Spleen (tissue), 11 donors: ENCODE measurements around the gene DNAJC3. TPM values are rescaled to one million over a fixed set of nuclear protein-coding genes. Genes with fewer than 3 reads are reported as not detected.

Experiments
- DNase-seq: peaks from one replicate; pipeline ENCODE4 v3.0.0-alpha.2; 2020
- H3K27ac ChIP-seq, 8 donors: fragments of 200-600 bp; sonication (generic) in 7 of 8; 1 replicate in 4 of 8; 2 replicates in 4 of 8; pipeline versions ENCODE4 v1.5.0 to v1.8.0; 2016 to 2021; ENCODE audit warnings: inconsistent platforms in 4 of 8, mild to moderate bottlenecking in 4 of 8, moderate library complexity in 1 of 8
- H3K27me3 ChIP-seq, 7 donors: fragments of 200-600 bp; sonication (generic) in 6 of 7; replicated peaks in 1 of 7; 1 replicate in 4 of 7; 2 replicates in 3 of 7; pipeline versions ENCODE4 v1.5.0 to v1.8.0; 2016 to 2021; ENCODE audit warnings: inconsistent platforms in 3 of 7, mild to moderate bottlenecking in 1 of 7
- H3K36me3 ChIP-seq, 6 donors: fragments of 200-600 bp; sonication (generic) in 5 of 6; 1 replicate in 4 of 6; 2 replicates in 2 of 6; pipeline versions ENCODE4 v1.5.0 to v1.8.0; 2016 to 2021; ENCODE audit warnings: inconsistent platforms in 2 of 6
- H3K4me1 ChIP-seq, 6 donors: fragments of 200-600 bp; sonication (generic) in 5 of 6; 1 replicate in 3 of 6; 2 replicates in 3 of 6; pipeline versions ENCODE4 v1.5.0 to v1.8.0; 2016 to 2021; ENCODE audit warnings: inconsistent platforms in 3 of 6
- H3K4me3 ChIP-seq, 8 donors: fragments of 200-600 bp; sonication (generic) in 7 of 8; 1 replicate in 4 of 8; 2 replicates in 4 of 8; pipeline versions ENCODE4 v1.5.0 to v1.8.0; 2016 to 2021; ENCODE audit warnings: inconsistent platforms in 4 of 8, mild to moderate bottlenecking in 4 of 8, moderate library complexity in 2 of 8
- H3K9me3 ChIP-seq, 8 donors: fragments of 200-600 bp; sonication (generic) in 7 of 8; 1 replicate in 4 of 8; 2 replicates in 4 of 8; pipeline versions ENCODE4 v1.5.0 to v1.8.0; 2016 to 2021; ENCODE audit warnings: inconsistent platforms in 4 of 8
- CTCF ChIP-seq, 11 experiments: fragments of 200-600 bp in 7 of 11; fragments of 450-650 bp in 4 of 11; sonication (generic) in 4 of 11; IDR thresholded peaks in 8 of 11; conservative IDR thresholded peaks in 3 of 11; 1 replicate in 7 of 11; 2 replicates in 4 of 11; pipeline versions ENCODE4 v1.4.0 to v1.8.0; 2016 to 2021; ENCODE audit warnings: antibody characterized with exemption in 11 of 11, inconsistent platforms in 4 of 11, mild to moderate bottlenecking in 1 of 11
- POLR2A ChIP-seq, 3 donors: fragments of 450-650 bp; IDR thresholded peaks; one replicate each; pipeline ENCODE4 v1.5.1; 2017; ENCODE audit warnings: antibody characterized with exemption in 3 of 3, mild to moderate bottlenecking in 1 of 3
- POLR2AphosphoS5 ChIP-seq, 3 donors: sonication (generic); formaldehyde crosslinking; IDR thresholded peaks; one replicate each; pipeline ENCODE4 v1.5.1; 2017; ENCODE audit warnings: antibody characterized with exemption in 3 of 3
- WGBS, 5 donors: extraction: QIAGEN DNeasy Blood & Tissue Kit in 3 of 5; methylation state at CpG; one replicate each; pipeline versions ENCODE4 v1.1.5 to v1.1.7; 2013 to 2018; 5-methylcytosine and 5-hydroxymethylcytosine counted together
- intact Hi-C: fragments of 100-400 bp; cut with DNase I; formaldehyde crosslinking; loops from one replicate; pipeline ENCODE4 v1.15.0; 2023; ENCODE audit warnings: low total_unique reads
- polyA plus RNA-seq, 3 donors: library from polyadenylated mRNA; stranded (reverse); fragments of 200-250 nt; gene quantifications; one replicate each; pipeline ENCODE4 v1.2.1, GENCODE V29; 2013
- total RNA-seq, 7 donors: library from RNA; depleted of rRNA in 3 of 7; stranded (reverse); fragments of >200 nt in 3 of 7; fragmentation: NEBNext Ultra II Directional in 4 of 7; extraction: Animal tissue kit (Norgen Biotek cat#: 25700) in 4 of 7; gene quantifications; one replicate each; pipeline versions ENCODE4 v1.1.0 to v1.2.1, GENCODE V29; 2016 to 2021
- donor health status: healthy with polysubstance abuse.
- donor health status: DM: no; HTN: no; CAD: no; lungs with moderate emphysema.
- donor health status: DM: no; HTN: no; CAD: no.
- donor health status: Bipolar disorder and iron deficiency.
- donor health status: healthy.
- donor health status: DM: no; HTN: no; CAD: no.
- donor health status: DM: yes; HTN: yes; CAD: no.

The DNAJC3 gene
- total and polyA plus RNA-seq, 10 donors, result 5.0 to 56.8 (median 45.0) TPM

- intact Hi-C loops, result no loop called here
- no peaks in the 10 kb centered on the region for H3K9me3 ChIP-seq
- DNase-seq, result no peak
- 92 to 98% (median 93%) methylated on average over 6 of the region's 6 CpGs for WGBS, 5 donors
- H3K27ac ChIP-seq, result no peak overlapping the region
- no peak for TF ChIP-seq POLR2A (IDR thresholded peaks at IDR 0.05)
- TF ChIP-seq CTCF (IDR thresholded peaks at IDR 0.05 in 8 of 11, conservative IDR thresholded peaks at IDR 0.05 in 3 of 11), result no peak
- no peak for TF ChIP-seq POLR2AphosphoS5 (IDR thresholded peaks at IDR 0.05)
- no peak overlapping the region for H3K4me3 ChIP-seq
- no peaks in the 10 kb centered on the region for H3K36me3 ChIP-seq
- H3K27me3 ChIP-seq, result no peaks in the 10 kb centered on the region
- H3K4me1 ChIP-seq, result peaks cover 0 to 43% (median 12%) of the 10 kb centered on the region in 6 donors
Measured at GRCh38 chr13:95697052-95697680, 20.2 kb downstream of the DNAJC3 start.

GRCh38 chr13:95698047-95698749 is 21.3 kb downstream of the DNAJC3 start:
- H3K4me1 ChIP-seq, result peaks cover 0 to 54% (median 18%) of the 10 kb centered on the region in 6 donors
- DNase-seq, result no peak
- intact Hi-C loops, result no loop called here
- no peak overlapping the region for H3K4me3 ChIP-seq
- H3K27ac ChIP-seq, result no peak overlapping the region
- H3K36me3 ChIP-seq, result no peaks in the 10 kb centered on the region
- 92 to 98% (median 96%) methylated on average over 5 of the region's 5 CpGs for WGBS, 5 donors
- H3K9me3 ChIP-seq, result no peaks in the 10 kb centered on the region
- H3K27me3 ChIP-seq, result no peaks in the 10 kb centered on the region
- TF ChIP-seq CTCF (IDR thresholded peaks at IDR 0.05 in 8 of 11, conservative IDR thresholded peaks at IDR 0.05 in 3 of 11) (peak in 2 of 11 experiments; percentile 8 to 20), POLR2AphosphoS5 (IDR thresholded peaks at IDR 0.05) (no peak), POLR2A (IDR thresholded peaks at IDR 0.05) (no peak)

- Histone ChIP-seq H3K4me3 (no peak overlapping the region), H3K4me1 (peaks cover 0 to 88% (median 46%) of the 10 kb centered on the region in 6 donors), H3K27ac (peak overlapping the region in 1 of 8 donors; percentile 16), H3K36me3 (no peaks in the 10 kb centered on the region), H3K27me3 (no peaks in the 10 kb centered on the region), H3K9me3 (no peaks in the 10 kb centered on the region)
- TF ChIP-seq CTCF (IDR thresholded peaks at IDR 0.05 in 8 of 11, conservative IDR thresholded peaks at IDR 0.05 in 3 of 11) (no peak), POLR2AphosphoS5 (IDR thresholded peaks at IDR 0.05) (no peak), POLR2A (IDR thresholded peaks at IDR 0.05) (no peak)
- WGBS, 5 donors, result 80 to 90% (median 82%) methylated on average over 2 of the region's 2 CpGs
- DNase-seq, result no peak
- intact Hi-C loops, result no loop called here
Measured at GRCh38 chr13:95703576-95703975, 26.6 kb downstream of the DNAJC3 start.

GRCh38 chr13:95704510-95704909 is 27.6 kb downstream of the DNAJC3 start:
- H3K4me3 ChIP-seq, result no peak overlapping the region
- TF ChIP-seq POLR2AphosphoS5 (IDR thresholded peaks at IDR 0.05) (no peak), CTCF (IDR thresholded peaks at IDR 0.05 in 8 of 11, conservative IDR thresholded peaks at IDR 0.05 in 3 of 11) (peak in 1 of 11 experiments; percentile 16), POLR2A (IDR thresholded peaks at IDR 0.05) (no peak)
- H3K27ac ChIP-seq, result no peak overlapping the region
- H3K4me1 ChIP-seq, result peaks cover 0 to 89% (median 52%) of the 10 kb centered on the region in 6 donors
- intact Hi-C loops, result no loop called here
- no peak for DNase-seq
- H3K36me3 ChIP-seq, result peaks cover 0 to 5% (median 0%) of the 10 kb centered on the region in 6 donors
- H3K27me3 ChIP-seq, result no peaks in the 10 kb centered on the region
- no peaks in the 10 kb centered on the region for H3K9me3 ChIP-seq
- 90 to 100% (median 98%) methylated on average over 3 of the region's 3 CpGs for WGBS, 5 donors
